DOHH2 (cell line): ENCODE results near the gene TDRD7.

Experiments used
- H3F3A ChIP-seq: fragments of 200-600 bp; sonication (generic), shearing (Covaris generic); 2 replicates; pipeline ENCODE4 v1.6.0; 2016; ENCODE audit warnings: antibody characterized with exemption, mild to moderate bottlenecking; ENCODE audit not compliant: control insufficient read depth, insufficient read depth
- H3K27ac ChIP-seq: fragments of 200-600 bp; sonication (generic); 2 replicates; pipeline ENCODE4 v1.5.1; 2014; ENCODE audit warnings: low read depth, mild to moderate bottlenecking, low read length, moderate library complexity
- H3K27me3 ChIP-seq: fragments of 200-600 bp; sonication (generic); 2 replicates; pipeline ENCODE4 v1.6.1; 2014; ENCODE audit warnings: mild to moderate bottlenecking, low read length, mixed read lengths; ENCODE audit not compliant: control insufficient read depth
- H3K36me3 ChIP-seq: fragments of 200-600 bp; sonication (generic); 2 replicates; pipeline ENCODE4 v1.6.1; 2014; ENCODE audit warnings: mild to moderate bottlenecking, low read length, moderate library complexity, mixed read lengths; ENCODE audit not compliant: control insufficient read depth
- H3K4me1 ChIP-seq: fragments of 200-600 bp; sonication (generic); 2 replicates; pipeline ENCODE4 v1.6.1; 2014; ENCODE audit warnings: mild to moderate bottlenecking, low read length, mixed read lengths; ENCODE audit not compliant: control insufficient read depth
- H3K4me2 ChIP-seq: fragments of 200-600 bp; sonication (generic); 2 replicates; pipeline ENCODE4 v1.6.0; 2014; ENCODE audit warnings: mild to moderate bottlenecking, low read length, moderate library complexity
- H3K4me3 ChIP-seq: fragments of 200-600 bp; sonication (generic); 2 replicates; pipeline ENCODE4 v1.5.1; 2014; ENCODE audit warnings: mild to moderate bottlenecking, low read length, mixed read lengths
- H3K79me2 ChIP-seq: fragments of 200-600 bp; sonication (generic); 2 replicates; pipeline ENCODE4 v1.6.1; 2014; ENCODE audit warnings: mild to moderate bottlenecking, low read length, mixed read lengths; ENCODE audit not compliant: control insufficient read depth
- H3K9me2 ChIP-seq: fragments of 200-600 bp; sonication (generic); replicated peaks from 2 replicates; pipeline ENCODE4 v1.6.1; 2014; ENCODE audit warnings: mild to moderate bottlenecking, low read length, mixed read lengths; ENCODE audit not compliant: control insufficient read depth
- H3K9me3 ChIP-seq: fragments of 200-600 bp; sonication (generic); 2 replicates; pipeline ENCODE4 v1.6.1; 2014; ENCODE audit warnings: antibody characterized with exemption, low read length, mixed read lengths; ENCODE audit not compliant: control insufficient read depth, insufficient read depth
- H4K20me1 ChIP-seq: fragments of 200-600 bp; sonication (generic); 2 replicates; pipeline ENCODE4 v1.6.0; 2014; ENCODE audit warnings: low read depth, mild to moderate bottlenecking, antibody characterized with exemption, low read length, moderate library complexity; ENCODE audit not compliant: control insufficient read depth, insufficient read depth
- CTCF ChIP-seq: fragments of 200-600 bp; sonication (generic); IDR thresholded peaks from one replicate; pipeline ENCODE4 v1.5.1; 2014; ENCODE audit warnings: antibody characterized with exemption, mild to moderate bottlenecking, low read depth, low read length; ENCODE audit not compliant: poor library complexity, severe bottlenecking
- EZH2phosphoT487 ChIP-seq: fragments of 200-600 bp; sonication (generic); IDR thresholded peaks from 2 replicates; pipeline ENCODE4 v1.6.1; 2017; ENCODE audit warnings: borderline replicate concordance, mild to moderate bottlenecking, antibody characterized with exemption, low read length, moderate library complexity, mixed read lengths

Gene TDRD7

GRCh38 chr9:97394881-97395280, 17.0 kb upstream of the TDRD7 start:
- no peak for TF ChIP-seq CTCF
- TF ChIP-seq EZH2phosphoT487 = no peak
- H3K9me3 ChIP-seq = no peaks in the 10 kb centered on the region
- H3K4me1 ChIP-seq = no peaks in the 10 kb centered on the region
- H3K4me3 ChIP-seq = no peak overlapping the region
- H3K27ac ChIP-seq = no peak overlapping the region
- no peak overlapping the region for H3K4me2 ChIP-seq
- peaks cover 3% of the 10 kb centered on the region; the same call in 1 of the 2 replicates for H3K27me3 ChIP-seq
- H3K36me3 ChIP-seq = no peaks in the 10 kb centered on the region
- no peaks in the 10 kb centered on the region for H4K20me1 ChIP-seq
- H3K79me2 ChIP-seq = no peaks in the 10 kb centered on the region
- no peaks in the 10 kb centered on the region for H3F3A ChIP-seq
- H3K9me2 ChIP-seq = no peaks in the 10 kb centered on the region

GRCh38 chr9:97395745-97396144, 16.2 kb upstream of the TDRD7 start:
- no peak overlapping the region for H3K27ac ChIP-seq
- H3K9me2 ChIP-seq = no peaks in the 10 kb centered on the region
- H3K36me3 ChIP-seq = no peaks in the 10 kb centered on the region
- H3K4me1 ChIP-seq = no peaks in the 10 kb centered on the region
- H3K4me2 ChIP-seq = no peak overlapping the region
- H3F3A ChIP-seq = no peaks in the 10 kb centered on the region
- no peaks in the 10 kb centered on the region for H3K9me3 ChIP-seq
- no peaks in the 10 kb centered on the region for H3K79me2 ChIP-seq
- no peaks in the 10 kb centered on the region for H4K20me1 ChIP-seq
- no peak overlapping the region for H3K4me3 ChIP-seq
- peaks cover 3% of the 10 kb centered on the region; the same call in 1 of the 2 replicates for H3K27me3 ChIP-seq
- TF ChIP-seq CTCF (no peak), EZH2phosphoT487 (no peak)

- Histone ChIP-seq H3K27ac (no peak overlapping the region), H3K9me2 (no peaks in the 10 kb centered on the region), H3K36me3 (no peaks in the 10 kb centered on the region), H4K20me1 (no peaks in the 10 kb centered on the region), H3K4me3 (no peak overlapping the region), H3F3A (no peaks in the 10 kb centered on the region), H3K79me2 (no peaks in the 10 kb centered on the region), H3K4me2 (no peak overlapping the region), H3K27me3 (peaks cover 3% of the 10 kb centered on the region; the same call in 1 of the 2 replicates), H3K4me1 (no peaks in the 10 kb centered on the region), H3K9me3 (no peaks in the 10 kb centered on the region)
- TF ChIP-seq EZH2phosphoT487 (no peak), CTCF (no peak)
Observed at GRCh38 chr9:97396256-97396655, 15.6 kb upstream of the TDRD7 start.
